Endothelial cell of umbilical vein (primary cell): ENCODE data around the gene HDAC4. TPM values are rescaled to one million over a fixed set of nuclear protein-coding genes. Genes with fewer than 3 reads are reported as not detected.

Experiments used
- BruUV-seq: library from RNA; stranded (reverse); fragments of 400-500 nt; replicated peaks from 2 replicates; lab custom pipeline; 2021; lab: Mats Ljungman, UMichigan
- CTCF ChIA-PET: fragments of 300-600, 350-600 bp; sonication (Branson Sonifier 250); formaldehyde crosslinking; loops from one replicate; lab custom pipeline; 2021; ENCODE audit warnings: antibody characterized with exemption, inconsistent platforms; lab: Charles Lee
- POLR2A ChIA-PET: fragments of 300-600, 350-600 bp; sonication (Branson Sonifier 250); formaldehyde crosslinking; loops from one replicate; lab custom pipeline; 2021; ENCODE audit warnings: antibody characterized with exemption, inconsistent platforms; lab: Charles Lee
- DNase-seq: peaks from one replicate; pipeline ENCODE4 v3.0.0-alpha.2; 2011; ENCODE audit warnings: low read depth, low spot score
- FAIRE-seq: peaks from 2 replicates; lab custom pipeline; 2011; peaks lifted over from hg19 to GRCh38; lab: Jason Lieb, UNC
- H2AFZ ChIP-seq: 2 replicates; pipeline ENCODE4 v1.6.0; 2012; ENCODE audit warnings: low read depth, low read length, control low read depth, inconsistent platforms
- H3K27ac ChIP-seq: 2 replicates; pipeline ENCODE4 v1.5.1; 2011; ENCODE audit warnings: low read depth, mild to moderate bottlenecking, control low read depth, low read length, moderate library complexity; ENCODE audit not compliant: insufficient read depth
- H3K27me3 ChIP-seq, 2 experiments: 2 replicates each; pipeline versions ENCODE4 v1.6.0 to v1.6.1; 2011; ENCODE audit warnings: low read length in 2 of 2, mixed read lengths in 1 of 2; ENCODE audit not compliant: control insufficient read depth in 2 of 2, insufficient read depth in 2 of 2
- H3K36me3 ChIP-seq, 2 experiments: 2 replicates in 1 of 2; 3 replicates in 1 of 2; pipeline ENCODE4 v1.5.1; 2011; ENCODE audit warnings: low read length in 2 of 2, mild to moderate bottlenecking in 1 of 2, moderate library complexity in 1 of 2; ENCODE audit not compliant: control insufficient read depth in 2 of 2, insufficient read depth in 2 of 2; ENCODE audit errors: extremely low read depth in 1 of 2
- H3K4me1 ChIP-seq: 3 replicates; pipeline ENCODE4 v1.5.1; 2011; ENCODE audit warnings: mild to moderate bottlenecking, low read length; ENCODE audit not compliant: control insufficient read depth, insufficient read depth; ENCODE audit errors: extremely low read depth
- H3K4me2 ChIP-seq: 2 replicates; pipeline ENCODE4 v1.6.1; 2011; ENCODE audit warnings: low read length, control low read depth, mixed read lengths; ENCODE audit not compliant: insufficient read depth
- H3K4me3 ChIP-seq, 3 experiments: fragments of 200-600 bp in 1 of 3; sonication (generic), shearing (Covaris generic) in 1 of 3; replicated peaks in 1 of 3; 2 replicates each; pipeline ENCODE4 v1.5.1; 2011 to 2016; ENCODE audit warnings: control low read depth in 3 of 3, low read length in 3 of 3, mild to moderate bottlenecking in 2 of 3, inconsistent platforms in 1 of 3, low read depth in 1 of 3, moderate library complexity in 1 of 3; ENCODE audit not compliant: insufficient read depth in 1 of 3
- H3K79me2 ChIP-seq: 2 replicates; pipeline ENCODE4 v1.6.0; 2012; ENCODE audit warnings: low read length, inconsistent platforms; ENCODE audit not compliant: control insufficient read depth, insufficient read depth
- H3K9ac ChIP-seq: replicated peaks from 2 replicates; pipeline ENCODE3; 2011; ENCODE audit warnings: low read length, control low read depth; ENCODE audit not compliant: insufficient read depth; ENCODE audit errors: extremely low read depth
- H3K9me1 ChIP-seq: replicated peaks from 3 replicates; pipeline ENCODE4 v1.6.0; 2011; ENCODE audit warnings: mild to moderate bottlenecking, low read length; ENCODE audit not compliant: control insufficient read depth, insufficient read depth; ENCODE audit errors: extremely low read depth
- H3K9me3 ChIP-seq: replicated peaks from 2 replicates; pipeline ENCODE4 v1.5.1; 2012; ENCODE audit warnings: low read length, inconsistent platforms; ENCODE audit not compliant: control insufficient read depth, insufficient read depth
- H4K20me1 ChIP-seq: replicated peaks from 2 replicates; pipeline ENCODE3; 2011; ENCODE audit warnings: mild to moderate bottlenecking, low read length; ENCODE audit not compliant: control insufficient read depth, insufficient read depth; ENCODE audit errors: extremely low read depth
- CTCF ChIP-seq, 2 donors: IDR thresholded peaks; 1 replicate in 1 of 2; 2 replicates in 1 of 2; pipeline ENCODE4 v1.5.1; 2011; ENCODE audit warnings: low read length in 2 of 2, mild to moderate bottlenecking in 2 of 2, moderate library complexity in 2 of 2, control low read depth in 1 of 2, inconsistent platforms in 1 of 2, low read depth in 1 of 2; ENCODE audit not compliant: insufficient read depth in 1 of 2; ENCODE audit errors: extremely low read depth in 1 of 2
- EZH2 ChIP-seq: IDR thresholded peaks from 2 replicates; pipeline ENCODE4 v1.6.1; 2012; ENCODE audit warnings: borderline replicate concordance, low read depth, mild to moderate bottlenecking, moderate library complexity, low read length, inconsistent platforms; ENCODE audit not compliant: severe bottlenecking
- FOS ChIP-seq: IDR thresholded peaks from 2 replicates; pipeline ENCODE4 v1.6.1; 2011; ENCODE audit warnings: mild to moderate bottlenecking, low read length, moderate library complexity, borderline replicate concordance; ENCODE audit not compliant: insufficient read depth
- GATA2 ChIP-seq: IDR thresholded peaks from 2 replicates; pipeline ENCODE4 v1.7.0; 2011; ENCODE audit warnings: low read depth, mild to moderate bottlenecking, moderate library complexity, mixed read lengths, low read length; ENCODE audit not compliant: insufficient read length, insufficient read depth
- JUN ChIP-seq: IDR thresholded peaks from 2 replicates; pipeline ENCODE4 v1.6.1; 2011; ENCODE audit warnings: borderline replicate concordance, low read depth; ENCODE audit not compliant: insufficient read length, insufficient read depth
- MAX ChIP-seq: IDR thresholded peaks from 2 replicates; pipeline ENCODE4 v1.6.1; 2011; ENCODE audit not compliant: insufficient read depth, insufficient read length
- MYC ChIP-seq: IDR thresholded peaks from one replicate; pipeline ENCODE4 v1.6.1; 2011; ENCODE audit warnings: mild to moderate bottlenecking, low read depth, low read length
- POLR2A ChIP-seq: IDR thresholded peaks from 2 replicates; pipeline ENCODE4 v1.6.1; 2012; ENCODE audit warnings: low read depth, mild to moderate bottlenecking, control low read depth, low read length
- POLR2AphosphoS5 ChIP-seq: IDR thresholded peaks from 2 replicates; pipeline ENCODE4 v1.6.1; 2012; ENCODE audit warnings: low read depth, mild to moderate bottlenecking, control low read depth, low read length, moderate library complexity; ENCODE audit not compliant: insufficient read depth
- dilution Hi-C: fragments of 300-500 bp; cut with MboI; formaldehyde crosslinking; loops from one replicate; pipeline ENCODE4 v1.15.0; 2019; ENCODE audit warnings: low sequenced_read_pairs; ENCODE audit not compliant: extremely low pct_ligation_motif_present
- intact Hi-C: fragments of 100-400 bp; cut with micrococcal nuclease; formaldehyde crosslinking; loops from one replicate; pipeline ENCODE4 v1.10.0; 2022
- polyA plus RNA-seq, 4 experiments: library from polyadenylated mRNA; depleted of rRNA in 3 of 4; stranded (reverse) in 3 of 4; unstranded in 1 of 4; fragments of >200 nt; gene quantifications; 2 replicates each; pipeline versions ENCODE4 v1.2.1 to v1.2.3, GENCODE V29; 2011 to 2012; ENCODE audit warnings: missing spikeins in 1 of 4
- total RNA-seq: library from RNA; stranded (reverse); gene quantifications from 2 replicates; pipeline ENCODE4 v1.2.3, GENCODE V29; 2021

HDAC4 gene
- total and polyA plus RNA-seq, 2 donors (not counting 3 experiments of a cell fraction or from before 2014, with no cell fraction given) = 13.4 to 33.0 TPM

GRCh38 chr2:239192456-239192855 lies 208.4 kb downstream of the HDAC4 start:
- Histone ChIP-seq H3K4me2 (no peak overlapping the region), H3K27me3 (no peaks in the 10 kb centered on the region), H2AFZ (no peak overlapping the region), H3K4me1 (no peaks in the 10 kb centered on the region), H3K36me3 (peaks cover 0 to 8% of the 10 kb centered on the region in 2 experiments), H3K4me3 (no peak overlapping the region), H3K9ac (no peak overlapping the region), H4K20me1 (no peaks in the 10 kb centered on the region), H3K27ac (no peak overlapping the region), H3K79me2 (no peaks in the 10 kb centered on the region), H3K9me3 (no peaks in the 10 kb centered on the region), H3K9me1 (no peaks in the 10 kb centered on the region)
- ChIA-PET POLR2A (no interaction called here), CTCF (no interaction called here)
- TF ChIP-seq JUN = no peak
- TF ChIP-seq FOS = no peak
- no peak for TF ChIP-seq POLR2AphosphoS5
- no peak for TF ChIP-seq POLR2A
- TF ChIP-seq MYC = no peak
- no peak for TF ChIP-seq CTCF (IDR thresholded peaks at IDR 0.05; ENCODE audit: extremely low read depth in 1 of 2, insufficient read depth in 1 of 2, low read depth in 1 of 2, low read length in 2 of 2)
- no peak for TF ChIP-seq EZH2
- no peak for TF ChIP-seq GATA2
- no peak for TF ChIP-seq MAX
- no TSS peak for BruUV-seq
- dilution Hi-C loops = no loop called here
- intact Hi-C loops = no loop called here
- DNase-seq = no peak
- no peak for FAIRE-seq
